Keratinocyte (primary cell): Measurements from ENCODE around the gene DIAPH3.

Experiments used
- CTCF ChIP-seq, 3 experiments: IDR thresholded peaks in 1 of 3; conservative IDR thresholded peaks in 1 of 3; optimal IDR thresholded peaks in 1 of 3; 2 replicates in 2 of 3; 3 replicates in 1 of 3; pipeline versions ENCODE3 to v1.5.1; 2011; ENCODE audit warnings: low read length in 3 of 3, mild to moderate bottlenecking in 3 of 3, moderate library complexity in 2 of 3, control low read depth in 1 of 3, inconsistent platforms in 1 of 3; ENCODE audit not compliant: insufficient read depth in 2 of 3; ENCODE audit errors: extremely low read depth in 1 of 3
- EZH2 ChIP-seq: IDR thresholded peaks from one replicate; pipeline ENCODE4 v1.6.1; 2012; ENCODE audit warnings: inconsistent platforms, mild to moderate bottlenecking, low read length, moderate library complexity

GRCh38 chr13:59677966-59678814 is 485.5 kb downstream of the DIAPH3 start:
- TF ChIP-seq CTCF (optimal IDR thresholded peaks at IDR 0.05 in 1 of 3, IDR thresholded peaks at IDR 0.05 in 1 of 3, conservative IDR thresholded peaks at IDR 0.05 in 1 of 3; ENCODE audit: extremely low read depth in 1 of 3, insufficient read depth in 2 of 3, low read length in 3 of 3) (peak in 2 of 3 experiments; percentile 67 to 84), EZH2 (no peak)
